AG08395 (cell line): ENCODE measurements around the gene KMT2B.

ENCODE experiments used
- DNase-seq: peaks from one replicate; pipeline ENCODE4 v3.0.0; 2012; ENCODE audit warnings: mixed read lengths, low spot score

The KMT2B gene

GRCh38 chr19:35777961-35778360, 60.2 kb downstream of the KMT2B start:
- DNase-seq: no peak

- no peak for DNase-seq
These were observed 61.2 kb downstream of the KMT2B start for GRCh38 chr19:35779033-35779432.

DNA sequence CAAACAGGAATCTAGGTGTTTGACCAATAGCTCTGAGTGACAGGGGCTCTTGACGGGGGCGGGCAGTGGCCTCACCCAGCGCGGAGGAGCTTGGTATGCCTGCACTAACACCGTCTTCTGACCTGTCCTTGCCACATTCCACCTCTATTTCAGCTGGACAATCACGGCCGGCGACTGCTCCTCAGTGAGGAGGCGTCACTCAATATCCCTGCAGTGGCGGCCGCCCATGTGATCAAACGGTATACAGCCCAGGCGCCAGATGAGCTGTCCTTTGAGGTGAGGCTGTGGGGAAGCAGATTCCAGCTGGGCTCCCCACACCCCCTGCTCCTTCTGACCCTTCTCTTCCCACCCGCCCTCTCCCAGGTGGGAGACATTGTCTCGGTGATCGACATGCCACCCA, 62.3 kb downstream of the KMT2B start:
- no peak for DNase-seq

GRCh38 chr19:35780717-35781116, 62.9 kb downstream of the KMT2B start:
- no peak for DNase-seq

GRCh38 chr19:35781650-35782049, 63.8 kb downstream of the KMT2B start:
- DNase-seq: no peak

GRCh38 chr19:35782589-35782988, 64.8 kb downstream of the KMT2B start:
- no peak for DNase-seq

- DNase-seq: no peak
These were observed 65.9 kb downstream of the KMT2B start for GRCh38 chr19:35783469-35784434.

DNA sequence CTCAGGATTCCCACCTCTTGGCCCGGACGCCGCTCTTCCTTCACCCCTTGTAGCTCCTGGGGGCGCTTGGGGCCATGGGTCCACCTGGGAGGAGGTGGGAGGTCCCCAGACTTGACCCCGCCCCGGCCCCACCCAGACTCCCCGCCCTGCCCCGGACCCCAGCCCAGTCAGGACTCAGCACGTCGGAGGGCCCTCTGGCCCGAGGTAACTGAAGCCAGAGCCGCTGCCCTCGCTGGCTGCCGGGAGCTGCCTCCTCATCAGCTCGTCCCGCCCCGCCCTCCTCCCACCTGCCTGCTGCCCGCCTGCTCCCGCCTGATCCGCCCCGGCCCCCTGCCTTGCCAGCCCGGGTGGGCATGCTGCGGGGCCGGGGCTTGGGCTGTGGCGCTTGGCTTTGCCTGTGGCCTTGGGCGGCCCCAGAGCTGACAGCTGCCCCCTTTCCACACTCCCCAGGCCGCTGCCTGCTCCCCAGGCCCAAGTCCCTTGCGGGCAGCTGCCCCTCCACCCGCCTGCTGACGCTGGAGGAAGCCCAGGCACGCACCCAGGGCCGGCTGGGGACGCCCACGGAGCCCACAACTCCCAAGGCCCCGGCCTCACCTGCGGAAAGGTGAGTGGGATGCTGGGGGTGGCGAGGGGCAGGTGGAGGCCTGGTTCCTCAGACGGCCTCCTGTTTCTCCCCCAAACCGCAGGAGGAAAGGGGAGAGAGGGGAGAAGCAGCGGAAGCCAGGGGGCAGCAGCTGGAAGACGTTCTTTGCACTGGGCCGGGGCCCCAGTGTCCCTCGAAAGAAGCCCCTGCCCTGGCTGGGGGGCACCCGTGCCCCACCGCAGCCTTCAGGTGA, 66.9 kb downstream of the KMT2B start:
- no peak for DNase-seq

DNA sequence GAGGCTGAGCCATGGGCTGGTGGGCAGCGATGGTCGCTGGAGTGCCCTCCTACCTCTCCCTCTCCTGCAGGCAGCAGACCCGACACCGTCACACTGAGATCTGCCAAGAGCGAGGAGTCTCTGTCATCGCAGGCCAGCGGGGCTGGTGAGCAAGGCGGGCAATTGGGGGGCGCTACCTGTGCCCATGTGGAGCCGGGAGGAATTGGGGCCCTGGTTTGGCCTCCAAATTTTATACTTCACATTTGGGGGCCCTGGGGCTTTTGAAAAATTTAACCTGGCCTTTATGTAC, 67.5 kb downstream of the KMT2B start:
- no peak for DNase-seq

DNA sequence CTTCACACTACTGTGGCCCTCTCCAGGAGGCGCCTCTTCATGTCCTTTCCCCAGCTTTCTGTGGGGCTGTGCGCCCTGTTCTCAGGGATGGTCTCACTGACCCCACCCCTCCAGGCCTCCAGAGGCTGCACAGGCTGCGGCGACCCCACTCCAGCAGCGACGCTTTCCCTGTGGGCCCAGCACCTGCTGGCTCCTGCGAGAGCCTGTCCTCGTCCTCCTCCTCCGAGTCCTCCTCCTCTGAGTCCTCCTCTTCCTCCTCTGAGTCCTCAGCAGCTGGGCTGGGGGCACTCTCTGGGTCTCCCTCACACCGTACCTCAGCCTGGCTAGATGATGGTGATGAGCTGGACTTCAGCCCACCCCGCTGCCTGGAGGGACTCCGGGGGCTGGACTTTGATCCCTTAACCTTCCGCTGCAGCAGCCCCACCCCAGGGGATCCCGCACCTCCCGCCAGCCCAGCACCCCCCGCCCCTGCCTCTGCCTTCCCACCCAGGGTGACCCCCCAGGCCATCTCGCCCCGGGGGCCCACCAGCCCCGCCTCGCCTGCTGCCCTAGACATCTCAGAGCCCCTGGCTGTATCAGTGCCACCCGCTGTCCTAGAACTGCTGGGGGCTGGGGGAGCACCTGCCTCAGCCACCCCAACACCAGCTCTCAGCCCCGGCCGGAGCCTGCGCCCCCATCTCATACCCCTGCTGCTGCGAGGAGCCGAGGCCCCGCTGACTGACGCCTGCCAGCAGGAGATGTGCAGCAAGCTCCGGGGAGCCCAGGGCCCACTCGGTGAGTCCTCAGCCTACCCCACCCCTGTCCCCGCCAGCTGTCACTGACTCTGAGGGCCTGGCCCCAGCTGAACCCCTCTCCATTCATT, 68.7 kb downstream of the KMT2B start:
- no peak for DNase-seq

GRCh38 chr19:35787227-35787799, 69.5 kb downstream of the KMT2B start:
- DNase-seq: no peak
